GM18861 (cell line): Measurements from ENCODE around the gene PCDHGB3.
A peak's percentile ranks its signal among the peaks of the same experiment; 100 is the strongest.

Experiments used
- ATAC-seq: cut with Tn5 transposase; IDR thresholded peaks from one replicate; pipeline ENCODE4 v1.9.1; 2021; ENCODE audit not compliant: unreplicated experiment

The PCDHGB3 gene

DNA sequence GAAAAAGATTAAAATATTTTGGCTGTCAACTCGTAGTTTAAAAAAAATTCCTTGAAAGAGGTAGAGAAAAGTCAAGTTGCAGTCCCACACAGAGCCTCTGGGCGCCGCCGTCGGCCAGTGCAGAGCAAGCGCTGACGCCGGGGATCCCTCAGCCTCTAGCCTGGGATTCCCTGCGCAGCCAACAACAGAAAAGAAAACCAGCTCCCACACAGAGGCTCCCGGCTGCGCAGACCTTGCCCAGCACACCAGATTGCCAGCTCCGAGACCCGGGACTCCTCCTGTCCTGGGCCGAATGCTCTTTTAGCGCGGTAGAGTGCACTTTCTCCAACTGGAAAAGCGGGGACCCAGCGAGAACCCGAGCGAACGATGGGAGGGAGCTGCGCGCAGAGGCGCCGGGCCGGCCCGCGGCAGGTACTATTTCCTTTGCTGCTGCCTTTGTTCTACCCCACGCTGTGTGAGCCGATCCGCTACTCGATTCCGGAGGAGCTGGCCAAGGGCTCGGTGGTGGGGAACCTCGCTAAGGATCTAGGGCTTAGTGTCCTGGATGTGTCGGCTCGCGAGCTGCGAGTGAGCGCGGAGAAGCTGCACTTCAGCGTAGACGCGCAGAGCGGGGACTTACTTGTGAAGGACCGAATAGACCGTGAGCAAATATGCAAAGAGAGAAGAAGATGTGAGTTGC lies 47.6 kb downstream of the PCDHGB3 start, which contains the start of gene PCDHGB7:
Gene PCDHGB7, plus strand, starts transcription at position 184 of the 679 bp plus-strand sequence. Its CDS starts 183 bp downstream, at position 367.
- ATAC-seq: peak; percentile 67

- no peak for ATAC-seq
Measured at GRCh38 chr5:141419074-141419880, 49.2 kb downstream of the PCDHGB3 start.

DNA sequence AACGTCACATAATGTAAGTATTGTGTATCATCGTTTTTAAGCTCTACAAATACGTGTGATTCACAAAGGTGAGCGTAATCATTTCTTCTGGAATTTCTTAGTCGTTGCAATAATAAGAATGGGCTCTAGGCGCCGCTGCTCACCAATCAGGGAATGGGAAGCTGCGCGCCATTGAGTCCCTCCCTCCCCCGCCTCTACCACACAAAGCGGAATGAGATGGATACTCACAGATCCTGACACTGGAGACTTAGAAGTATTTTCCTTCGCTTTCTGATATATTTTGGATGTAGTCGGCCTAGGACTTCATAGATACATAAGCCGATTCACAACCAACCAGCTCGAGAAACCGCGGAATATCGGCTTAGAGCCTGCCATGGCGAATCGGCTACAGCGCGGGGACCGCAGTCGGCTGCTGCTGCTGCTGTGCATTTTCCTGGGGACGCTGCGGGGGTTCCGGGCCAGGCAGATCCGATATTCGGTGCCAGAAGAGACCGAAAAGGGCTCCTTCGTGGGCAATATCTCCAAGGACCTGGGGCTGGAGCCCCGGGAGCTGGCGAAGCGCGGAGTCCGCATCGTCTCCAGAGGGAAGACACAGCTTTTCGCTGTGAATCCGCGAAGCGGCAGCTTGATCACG lies 50.9 kb downstream of the PCDHGB3 start, which contains the start of gene PCDHGA11:
Gene PCDHGA11, plus strand, starts transcription at position 197 of the 634 bp plus-strand sequence. Its CDS starts 177 bp downstream, at position 374.
- no peak for ATAC-seq

GRCh38 chr5:141421489-141421855 lies 51.4 kb downstream of the PCDHGB3 start:
- ATAC-seq: no peak
